OCI-LY3 (cell line): Measurements from ENCODE around the gene P2RY6.

Source experiments
- EZH2phosphoT487 ChIP-seq: fragments of 200-600 bp; shearing (Covaris generic); IDR thresholded peaks from 2 replicates; pipeline ENCODE4 v1.6.1; 2018; ENCODE audit warnings: antibody characterized with exemption, mixed run types, low read depth
- TF ChIP-seq, protein P1 (sequence below): fragments of 200-600, 300-600 bp; sonication (generic); IDR thresholded peaks from 2 replicates; pipeline ENCODE4 v1.5.1; 2014; ENCODE audit warnings: antibody characterized with exemption, low read length, low read depth

DNA sequence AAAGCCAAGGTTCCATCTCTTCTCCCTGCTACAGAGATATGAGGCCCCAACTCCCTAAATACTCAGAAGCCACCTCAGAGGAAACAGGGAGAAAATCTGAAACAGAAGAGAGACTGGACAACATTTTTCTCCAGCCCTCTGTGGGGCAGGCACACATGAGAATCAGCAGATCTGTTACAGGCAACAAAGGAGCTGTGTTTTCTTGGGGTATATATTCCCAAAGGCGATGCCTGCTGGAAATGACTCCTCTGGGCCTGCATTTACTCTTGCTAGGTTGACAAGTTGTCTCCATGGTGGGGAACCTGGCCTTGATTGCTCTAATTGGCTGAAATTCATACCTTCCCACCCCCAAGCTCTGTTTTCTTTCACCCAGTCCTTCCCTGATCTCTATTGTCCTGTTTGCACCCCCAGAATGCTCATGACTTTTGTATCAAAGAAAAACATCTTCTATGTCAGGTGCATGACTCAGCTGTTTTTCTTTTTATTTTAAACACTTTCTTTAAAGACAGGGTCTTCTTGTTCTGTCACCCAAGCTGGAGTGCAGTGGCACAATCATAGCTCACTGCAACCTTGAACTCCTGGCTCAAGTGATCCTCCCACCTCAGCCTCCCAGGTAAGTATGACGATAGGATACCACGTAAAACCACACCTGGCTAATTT is 23.5 kb upstream of the P2RY6 start:
- TF ChIP-seq, protein P1, sequence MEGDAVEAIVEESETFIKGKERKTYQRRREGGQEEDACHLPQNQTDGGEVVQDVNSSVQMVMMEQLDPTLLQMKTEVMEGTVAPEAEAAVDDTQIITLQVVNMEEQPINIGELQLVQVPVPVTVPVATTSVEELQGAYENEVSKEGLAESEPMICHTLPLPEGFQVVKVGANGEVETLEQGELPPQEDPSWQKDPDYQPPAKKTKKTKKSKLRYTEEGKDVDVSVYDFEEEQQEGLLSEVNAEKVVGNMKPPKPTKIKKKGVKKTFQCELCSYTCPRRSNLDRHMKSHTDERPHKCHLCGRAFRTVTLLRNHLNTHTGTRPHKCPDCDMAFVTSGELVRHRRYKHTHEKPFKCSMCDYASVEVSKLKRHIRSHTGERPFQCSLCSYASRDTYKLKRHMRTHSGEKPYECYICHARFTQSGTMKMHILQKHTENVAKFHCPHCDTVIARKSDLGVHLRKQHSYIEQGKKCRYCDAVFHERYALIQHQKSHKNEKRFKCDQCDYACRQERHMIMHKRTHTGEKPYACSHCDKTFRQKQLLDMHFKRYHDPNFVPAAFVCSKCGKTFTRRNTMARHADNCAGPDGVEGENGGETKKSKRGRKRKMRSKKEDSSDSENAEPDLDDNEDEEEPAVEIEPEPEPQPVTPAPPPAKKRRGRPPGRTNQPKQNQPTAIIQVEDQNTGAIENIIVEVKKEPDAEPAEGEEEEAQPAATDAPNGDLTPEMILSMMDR, result no peak
- TF ChIP-seq EZH2phosphoT487, result no peak
